ENCODE results near the gene SMKR1.
A peak's percentile ranks its signal among the peaks of the same experiment; 100 is the strongest.

The SMKR1 gene

GRCh38 chr7:129498021-129498420 is 4.3 kb upstream of the SMKR1 start:
- peaks cover 18% of the 10 kb centered on the region for H3K4me1 ChIP-seq
- no peak overlapping the region for H3K27ac ChIP-seq
- TF ChIP-seq CTCF (IDR thresholded peaks at IDR 0.05), result no peak

GRCh38 chr7:129499999-129500398 is 2.3 kb upstream of the SMKR1 start:
- H3K79me2 ChIP-seq, result no peaks in the 10 kb centered on the region
- no peak overlapping the region for H3K4me3 ChIP-seq (ENCODE audit: low read depth, low read length)
- no peaks in the 10 kb centered on the region for H3K36me3 ChIP-seq (ENCODE audit: control insufficient read depth, insufficient read depth, low read length)
- H3K27me3 ChIP-seq (ENCODE audit: control insufficient read depth, insufficient read depth, low read length), result no peaks in the 10 kb centered on the region
- H3K4me2 ChIP-seq (ENCODE audit: low read length), result no peak overlapping the region
- H3K27ac ChIP-seq, result no peak overlapping the region
- no peaks in the 10 kb centered on the region for H3K9me3 ChIP-seq (ENCODE audit: control insufficient read depth, low read length)
- H2AFZ ChIP-seq, result no peak overlapping the region
- H3K9ac ChIP-seq, result no peak overlapping the region
- peaks cover 18% of the 10 kb centered on the region for H3K4me1 ChIP-seq
- no peak for TF ChIP-seq CTCF (IDR thresholded peaks at IDR 0.05)

More at GRCh38 chr7:129498021-129498420, 4.3 kb upstream of the SMKR1 start:
- H3K79me2 ChIP-seq, result no peaks in the 10 kb centered on the region
- H2AFZ ChIP-seq, result peak overlapping the region; percentile 34
- H3K9ac ChIP-seq, result no peak overlapping the region
- H3K27me3 ChIP-seq (ENCODE audit: control insufficient read depth, insufficient read depth, low read length), result no peaks in the 10 kb centered on the region
- no peaks in the 10 kb centered on the region for H3K9me3 ChIP-seq (ENCODE audit: control insufficient read depth, low read length)
- no peak overlapping the region for H3K4me2 ChIP-seq (ENCODE audit: low read length)
- H3K36me3 ChIP-seq (ENCODE audit: control insufficient read depth, insufficient read depth, low read length), result no peaks in the 10 kb centered on the region
- no peak overlapping the region for H3K4me3 ChIP-seq (ENCODE audit: low read depth, low read length)

DNA sequence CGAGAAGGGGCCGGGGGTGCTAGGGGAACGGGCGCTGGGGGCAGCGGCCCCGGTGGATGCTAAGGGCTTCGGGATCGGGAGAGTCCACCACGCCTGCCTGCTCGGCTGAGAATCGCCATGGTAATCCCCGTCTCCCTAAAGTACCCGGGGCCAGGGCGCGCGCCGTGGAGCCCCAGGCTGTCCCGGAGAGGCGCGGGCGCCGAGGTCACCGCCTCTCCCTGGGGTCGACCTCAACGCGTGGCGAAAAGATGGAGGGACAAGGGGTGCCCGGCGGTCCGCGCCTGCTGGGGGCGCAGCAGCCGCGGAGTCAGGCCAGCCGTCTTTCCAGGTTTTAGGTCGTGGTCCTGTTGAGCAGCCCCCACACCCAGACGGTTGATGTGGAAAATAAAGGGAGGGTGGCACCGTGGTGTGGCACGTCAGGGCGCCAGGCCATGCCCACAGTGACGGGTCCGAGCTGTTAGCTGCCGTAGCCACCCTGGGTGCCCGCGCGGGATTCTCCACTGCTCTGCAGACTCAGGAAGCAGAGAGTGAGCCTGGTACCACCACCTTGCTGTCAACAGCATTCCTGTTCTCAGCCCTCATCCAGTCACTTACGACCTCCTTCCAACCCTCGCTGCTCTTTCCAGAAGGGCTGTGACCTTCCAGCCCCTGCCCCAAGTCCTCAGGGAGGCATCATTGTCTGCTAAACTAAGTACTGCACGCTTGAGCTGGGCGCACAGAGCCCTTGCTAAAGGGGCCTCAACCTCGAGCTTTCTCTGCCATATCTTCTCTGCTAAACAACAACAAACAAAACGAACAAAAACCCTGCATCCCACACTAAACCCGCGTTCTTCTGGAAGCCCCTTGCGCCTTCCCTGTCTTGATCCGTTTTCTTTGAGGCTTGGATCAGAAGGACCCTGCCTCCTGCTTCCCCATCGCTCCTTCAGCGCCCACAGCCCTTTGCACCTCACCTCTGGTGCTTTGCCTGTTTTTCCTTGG is 666 bp downstream of the SMKR1 start:
- Histone ChIP-seq H3K9me3 (ENCODE audit: control insufficient read depth, low read length) (no peaks in the 10 kb centered on the region), H3K27ac (peak overlapping the region; percentile 2), H3K9ac (peak overlapping the region; percentile 33), H2AFZ (peak overlapping the region; percentile 61), H3K79me2 (no peaks in the 10 kb centered on the region), H3K4me1 (peaks cover 4% of the 10 kb centered on the region), H3K36me3 (ENCODE audit: control insufficient read depth, insufficient read depth, low read length) (no peaks in the 10 kb centered on the region), H3K27me3 (ENCODE audit: control insufficient read depth, insufficient read depth, low read length) (no peaks in the 10 kb centered on the region), H3K4me2 (ENCODE audit: low read length) (peak overlapping the region; percentile 94), H3K4me3 (ENCODE audit: low read depth, low read length) (peak overlapping the region; percentile 71)
- peak; percentile 4 for TF ChIP-seq CTCF (IDR thresholded peaks at IDR 0.05)

DNA sequence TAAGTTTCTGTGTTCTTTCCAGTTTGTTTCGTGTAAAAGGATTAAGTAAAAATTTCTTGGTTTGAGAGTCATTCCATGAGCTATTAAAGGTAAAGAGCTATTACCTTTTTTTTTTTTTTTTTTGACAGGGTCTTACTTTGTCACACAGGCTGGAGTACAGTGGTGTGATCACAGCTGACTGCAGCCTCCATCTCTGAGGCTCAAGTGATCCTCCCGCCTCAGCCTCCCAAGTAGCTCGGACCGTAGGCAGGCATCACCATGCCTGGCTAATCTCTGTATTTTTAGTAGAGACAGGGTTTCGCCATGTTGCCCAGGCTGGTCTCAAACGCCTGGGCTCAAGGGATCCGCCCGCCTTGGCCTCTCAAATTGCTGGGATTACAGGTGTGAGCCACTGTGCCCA is 1.4 kb downstream of the SMKR1 start:
- TF ChIP-seq CTCF (IDR thresholded peaks at IDR 0.05), result no peak
- H3K79me2 ChIP-seq, result no peaks in the 10 kb centered on the region

More for the DNA sequence above, 1.4 kb downstream of the SMKR1 start:
- no peaks in the 10 kb centered on the region for H3K27me3 ChIP-seq (ENCODE audit: control insufficient read depth, insufficient read depth, low read length)
- no peak overlapping the region for H3K27ac ChIP-seq
- H3K9me3 ChIP-seq (ENCODE audit: control insufficient read depth, low read length), result no peaks in the 10 kb centered on the region
- no peak overlapping the region for H3K9ac ChIP-seq
- H3K4me3 ChIP-seq (ENCODE audit: low read depth, low read length), result no peak overlapping the region
- no peak overlapping the region for H2AFZ ChIP-seq
- H3K36me3 ChIP-seq (ENCODE audit: control insufficient read depth, insufficient read depth, low read length), result no peaks in the 10 kb centered on the region
- no peak overlapping the region for H3K4me2 ChIP-seq (ENCODE audit: low read length)
- H3K4me1 ChIP-seq, result peaks cover 3% of the 10 kb centered on the region

All from parathyroid adenoma (tissue), 2 donors.